H1 (cell line): ENCODE measurements around the gene SORCS3. TPM values are rescaled to one million over a fixed set of nuclear protein-coding genes. Genes with fewer than 3 reads are reported as not detected.

Source experiments
- MAFK ChIP-seq: IDR thresholded peaks from 2 replicates; pipeline ENCODE4 v1.6.1; 2012; ENCODE audit warnings: low read depth, mild to moderate bottlenecking, improper control_type of control experiment, low read length
- NANOG ChIP-seq: IDR thresholded peaks from 2 replicates; pipeline ENCODE4 v1.6.1; 2011; ENCODE audit warnings: low read length, low read depth, mild to moderate bottlenecking, inconsistent platforms; ENCODE audit not compliant: insufficient read depth, poor library complexity, severe bottlenecking
- PHF8 ChIP-seq: fragments of 200-600 bp; sonication (generic); conservative IDR thresholded peaks from 2 replicates; pipeline ENCODE4 v1.7.1; 2012; ENCODE audit warnings: low read depth, mild to moderate bottlenecking, inconsistent platforms, low read length, moderate library complexity
- RBBP5 ChIP-seq: IDR thresholded peaks from 2 replicates; pipeline ENCODE4 v1.7.1; 2012; ENCODE audit warnings: low read depth, mild to moderate bottlenecking, inconsistent platforms, low read length, moderate library complexity, borderline replicate concordance
- SAP30 ChIP-seq: fragments of 300-600 bp; sonication (generic); IDR thresholded peaks from 2 replicates; pipeline ENCODE4 v1.7.1; 2012; ENCODE audit warnings: low read length, moderate library complexity, mild to moderate bottlenecking, inconsistent platforms; ENCODE audit not compliant: insufficient read depth, insufficient replicate concordance
- polyA plus RNA-seq, 7 experiments: library from polyadenylated mRNA; depleted of rRNA in 3 of 7; stranded (reverse) in 5 of 7; unstranded in 2 of 7; fragments of >200 nt in 5 of 7; fragments of 200-250 nt in 2 of 7; gene quantifications; 1 replicate in 5 of 7; 2 replicates in 1 of 7; 4 replicates in 1 of 7; pipeline versions ENCODE4 v1.2.1 to v1.2.3, GENCODE V29; 2011 to 2013; ENCODE audit warnings: missing spikeins in 2 of 7, mixed read lengths in 2 of 7
- total RNA-seq: library from RNA; stranded (reverse); fragmentation: NEBNext Ultra II Directional; extraction: Animal tissue kit (Norgen Biotek cat#: 25700); gene quantifications from 2 replicates; pipeline ENCODE4 v1.2.1, GENCODE V29; 2021
- TF ChIP-seq, protein P1 (sequence below): fragments of 300-600 bp; sonication (generic); IDR thresholded peaks from 2 replicates; pipeline ENCODE4 v1.7.1; 2012; ENCODE audit warnings: low read length, moderate library complexity, mild to moderate bottlenecking, inconsistent platforms; ENCODE audit not compliant: insufficient replicate concordance
- TF ChIP-seq, protein P2 (sequence below), 3 experiments: IDR thresholded peaks; 1 replicate in 2 of 3; 2 replicates in 1 of 3; pipeline versions ENCODE4 v1.5.1 to v1.6.1; 2011; ENCODE audit warnings: low read length in 3 of 3, mild to moderate bottlenecking in 3 of 3, inconsistent platforms in 2 of 3, low read depth in 1 of 3, moderate library complexity in 1 of 3; ENCODE audit not compliant: insufficient read depth in 1 of 3; ENCODE audit errors: control extremely low read depth in 1 of 3

Gene SORCS3
- total and polyA plus RNA-seq, 2 of the 8 experiments (the other 6 are each of a cell fraction or from before 2014, with no cell fraction given) = 0.26 to 0.88 TPM

DNA sequence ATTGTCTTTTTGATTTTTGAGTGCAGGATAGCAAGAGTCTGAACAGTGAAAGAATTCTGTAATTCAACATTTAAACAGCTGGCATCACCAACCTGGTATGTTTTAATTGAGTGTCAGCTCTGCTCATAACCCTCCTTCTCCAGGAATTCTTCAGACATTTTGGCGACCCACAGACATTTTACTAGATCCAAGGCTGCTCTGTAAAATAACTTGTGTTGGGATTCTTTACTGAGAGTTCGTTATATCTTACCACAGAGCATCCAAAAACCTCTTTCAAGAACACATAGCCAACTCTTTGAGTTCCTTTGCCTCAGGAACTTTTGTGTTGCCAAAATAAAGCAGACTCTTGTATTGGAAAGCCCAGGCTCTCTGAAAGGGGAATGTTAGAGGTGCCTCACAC is 27.7 kb upstream of the SORCS3 start (continued):
- TF ChIP-seq, protein P1, sequence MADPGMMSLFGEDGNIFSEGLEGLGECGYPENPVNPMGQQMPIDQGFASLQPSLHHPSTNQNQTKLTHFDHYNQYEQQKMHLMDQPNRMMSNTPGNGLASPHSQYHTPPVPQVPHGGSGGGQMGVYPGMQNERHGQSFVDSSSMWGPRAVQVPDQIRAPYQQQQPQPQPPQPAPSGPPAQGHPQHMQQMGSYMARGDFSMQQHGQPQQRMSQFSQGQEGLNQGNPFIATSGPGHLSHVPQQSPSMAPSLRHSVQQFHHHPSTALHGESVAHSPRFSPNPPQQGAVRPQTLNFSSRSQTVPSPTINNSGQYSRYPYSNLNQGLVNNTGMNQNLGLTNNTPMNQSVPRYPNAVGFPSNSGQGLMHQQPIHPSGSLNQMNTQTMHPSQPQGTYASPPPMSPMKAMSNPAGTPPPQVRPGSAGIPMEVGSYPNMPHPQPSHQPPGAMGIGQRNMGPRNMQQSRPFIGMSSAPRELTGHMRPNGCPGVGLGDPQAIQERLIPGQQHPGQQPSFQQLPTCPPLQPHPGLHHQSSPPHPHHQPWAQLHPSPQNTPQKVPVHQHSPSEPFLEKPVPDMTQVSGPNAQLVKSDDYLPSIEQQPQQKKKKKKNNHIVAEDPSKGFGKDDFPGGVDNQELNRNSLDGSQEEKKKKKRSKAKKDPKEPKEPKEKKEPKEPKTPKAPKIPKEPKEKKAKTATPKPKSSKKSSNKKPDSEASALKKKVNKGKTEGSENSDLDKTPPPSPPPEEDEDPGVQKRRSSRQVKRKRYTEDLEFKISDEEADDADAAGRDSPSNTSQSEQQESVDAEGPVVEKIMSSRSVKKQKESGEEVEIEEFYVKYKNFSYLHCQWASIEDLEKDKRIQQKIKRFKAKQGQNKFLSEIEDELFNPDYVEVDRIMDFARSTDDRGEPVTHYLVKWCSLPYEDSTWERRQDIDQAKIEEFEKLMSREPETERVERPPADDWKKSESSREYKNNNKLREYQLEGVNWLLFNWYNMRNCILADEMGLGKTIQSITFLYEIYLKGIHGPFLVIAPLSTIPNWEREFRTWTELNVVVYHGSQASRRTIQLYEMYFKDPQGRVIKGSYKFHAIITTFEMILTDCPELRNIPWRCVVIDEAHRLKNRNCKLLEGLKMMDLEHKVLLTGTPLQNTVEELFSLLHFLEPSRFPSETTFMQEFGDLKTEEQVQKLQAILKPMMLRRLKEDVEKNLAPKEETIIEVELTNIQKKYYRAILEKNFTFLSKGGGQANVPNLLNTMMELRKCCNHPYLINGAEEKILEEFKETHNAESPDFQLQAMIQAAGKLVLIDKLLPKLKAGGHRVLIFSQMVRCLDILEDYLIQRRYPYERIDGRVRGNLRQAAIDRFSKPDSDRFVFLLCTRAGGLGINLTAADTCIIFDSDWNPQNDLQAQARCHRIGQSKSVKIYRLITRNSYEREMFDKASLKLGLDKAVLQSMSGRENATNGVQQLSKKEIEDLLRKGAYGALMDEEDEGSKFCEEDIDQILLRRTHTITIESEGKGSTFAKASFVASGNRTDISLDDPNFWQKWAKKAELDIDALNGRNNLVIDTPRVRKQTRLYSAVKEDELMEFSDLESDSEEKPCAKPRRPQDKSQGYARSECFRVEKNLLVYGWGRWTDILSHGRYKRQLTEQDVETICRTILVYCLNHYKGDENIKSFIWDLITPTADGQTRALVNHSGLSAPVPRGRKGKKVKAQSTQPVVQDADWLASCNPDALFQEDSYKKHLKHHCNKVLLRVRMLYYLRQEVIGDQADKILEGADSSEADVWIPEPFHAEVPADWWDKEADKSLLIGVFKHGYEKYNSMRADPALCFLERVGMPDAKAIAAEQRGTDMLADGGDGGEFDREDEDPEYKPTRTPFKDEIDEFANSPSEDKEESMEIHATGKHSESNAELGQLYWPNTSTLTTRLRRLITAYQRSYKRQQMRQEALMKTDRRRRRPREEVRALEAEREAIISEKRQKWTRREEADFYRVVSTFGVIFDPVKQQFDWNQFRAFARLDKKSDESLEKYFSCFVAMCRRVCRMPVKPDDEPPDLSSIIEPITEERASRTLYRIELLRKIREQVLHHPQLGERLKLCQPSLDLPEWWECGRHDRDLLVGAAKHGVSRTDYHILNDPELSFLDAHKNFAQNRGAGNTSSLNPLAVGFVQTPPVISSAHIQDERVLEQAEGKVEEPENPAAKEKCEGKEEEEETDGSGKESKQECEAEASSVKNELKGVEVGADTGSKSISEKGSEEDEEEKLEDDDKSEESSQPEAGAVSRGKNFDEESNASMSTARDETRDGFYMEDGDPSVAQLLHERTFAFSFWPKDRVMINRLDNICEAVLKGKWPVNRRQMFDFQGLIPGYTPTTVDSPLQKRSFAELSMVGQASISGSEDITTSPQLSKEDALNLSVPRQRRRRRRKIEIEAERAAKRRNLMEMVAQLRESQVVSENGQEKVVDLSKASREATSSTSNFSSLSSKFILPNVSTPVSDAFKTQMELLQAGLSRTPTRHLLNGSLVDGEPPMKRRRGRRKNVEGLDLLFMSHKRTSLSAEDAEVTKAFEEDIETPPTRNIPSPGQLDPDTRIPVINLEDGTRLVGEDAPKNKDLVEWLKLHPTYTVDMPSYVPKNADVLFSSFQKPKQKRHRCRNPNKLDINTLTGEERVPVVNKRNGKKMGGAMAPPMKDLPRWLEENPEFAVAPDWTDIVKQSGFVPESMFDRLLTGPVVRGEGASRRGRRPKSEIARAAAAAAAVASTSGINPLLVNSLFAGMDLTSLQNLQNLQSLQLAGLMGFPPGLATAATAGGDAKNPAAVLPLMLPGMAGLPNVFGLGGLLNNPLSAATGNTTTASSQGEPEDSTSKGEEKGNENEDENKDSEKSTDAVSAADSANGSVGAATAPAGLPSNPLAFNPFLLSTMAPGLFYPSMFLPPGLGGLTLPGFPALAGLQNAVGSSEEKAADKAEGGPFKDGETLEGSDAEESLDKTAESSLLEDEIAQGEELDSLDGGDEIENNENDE = no peak
- TF ChIP-seq PHF8 (no peak), NANOG (no peak), RBBP5 (no peak), MAFK (no peak), SAP30 (no peak)
- TF ChIP-seq, protein P2, sequence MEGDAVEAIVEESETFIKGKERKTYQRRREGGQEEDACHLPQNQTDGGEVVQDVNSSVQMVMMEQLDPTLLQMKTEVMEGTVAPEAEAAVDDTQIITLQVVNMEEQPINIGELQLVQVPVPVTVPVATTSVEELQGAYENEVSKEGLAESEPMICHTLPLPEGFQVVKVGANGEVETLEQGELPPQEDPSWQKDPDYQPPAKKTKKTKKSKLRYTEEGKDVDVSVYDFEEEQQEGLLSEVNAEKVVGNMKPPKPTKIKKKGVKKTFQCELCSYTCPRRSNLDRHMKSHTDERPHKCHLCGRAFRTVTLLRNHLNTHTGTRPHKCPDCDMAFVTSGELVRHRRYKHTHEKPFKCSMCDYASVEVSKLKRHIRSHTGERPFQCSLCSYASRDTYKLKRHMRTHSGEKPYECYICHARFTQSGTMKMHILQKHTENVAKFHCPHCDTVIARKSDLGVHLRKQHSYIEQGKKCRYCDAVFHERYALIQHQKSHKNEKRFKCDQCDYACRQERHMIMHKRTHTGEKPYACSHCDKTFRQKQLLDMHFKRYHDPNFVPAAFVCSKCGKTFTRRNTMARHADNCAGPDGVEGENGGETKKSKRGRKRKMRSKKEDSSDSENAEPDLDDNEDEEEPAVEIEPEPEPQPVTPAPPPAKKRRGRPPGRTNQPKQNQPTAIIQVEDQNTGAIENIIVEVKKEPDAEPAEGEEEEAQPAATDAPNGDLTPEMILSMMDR (IDR thresholded peaks at IDR 0.05; ENCODE audit: control extremely low read depth in 1 of 3, insufficient read depth in 1 of 3, low read depth in 1 of 3, low read length in 3 of 3) = no peak
